Gastrocnemius medialis (tissue), 4 donors: ENCODE measurements around the gene TNNT2. TPM values are rescaled to one million over a fixed set of nuclear protein-coding genes. Genes with fewer than 3 reads are reported as not detected.

Source experiments
- ATAC-seq, 2 donors: fragments of 150-250 bp; one replicate each; pipeline ENCODE4 v1.9.1; 2016
- DNase-seq, 2 donors: peaks; one replicate each; pipeline ENCODE4 v3.0.0-alpha.2; 2019
- H3K27ac ChIP-seq, 4 donors: fragments of 200-600 bp; sonication (generic); 1 replicate in 1 of 4; 2 replicates in 3 of 4; pipeline ENCODE4 v1.5.1; 2016 to 2018; ENCODE audit warnings: mild to moderate bottlenecking in 2 of 4, moderate library complexity in 1 of 4
- H3K27me3 ChIP-seq, 3 donors: fragments of 200-600 bp; sonication (generic) in 2 of 3; 1 replicate in 1 of 3; 2 replicates in 2 of 3; pipeline versions ENCODE4 v1.5.1 to v1.6.0; 2016 to 2019; ENCODE audit warnings: mild to moderate bottlenecking in 1 of 3, moderate library complexity in 1 of 3
- H3K36me3 ChIP-seq, 2 donors: fragments of 200-600 bp; sonication (generic) in 1 of 2; one replicate each; pipeline ENCODE4 v1.5.1; 2017 to 2018
- H3K4me1 ChIP-seq, 2 donors: fragments of 200-600 bp; sonication (generic) in 1 of 2; one replicate each; pipeline ENCODE4 v1.5.1; 2016 to 2017; ENCODE audit warnings: mild to moderate bottlenecking in 2 of 2
- H3K4me3 ChIP-seq, 4 donors: fragments of 200-600 bp; sonication (generic) in 3 of 4; 1 replicate in 1 of 4; 2 replicates in 3 of 4; pipeline ENCODE4 v1.5.1; 2016 to 2019; ENCODE audit warnings: mild to moderate bottlenecking in 2 of 4
- H3K9me3 ChIP-seq, 3 donors: fragments of 200-600 bp; sonication (generic) in 2 of 3; 1 replicate in 1 of 3; 2 replicates in 2 of 3; pipeline ENCODE4 v1.5.1; 2016 to 2019
- POLR2A ChIP-seq, 2 donors: fragments of 450-650 bp; IDR thresholded peaks; one replicate each; pipeline ENCODE4 v1.6.1; 2017; ENCODE audit warnings: antibody characterized with exemption in 2 of 2, mild to moderate bottlenecking in 2 of 2, moderate library complexity in 2 of 2
- in situ Hi-C, 4 donors: fragments of 200-750 bp; cut with MboI; loops; one replicate each; pipeline versions ENCODE4 v1.15.0 to v1.8.0; 2017; ENCODE audit warnings: low sequenced_read_pairs in 4 of 4
- intact Hi-C: fragments of 100-400 bp; cut with DNase I; formaldehyde crosslinking; loops from one replicate; pipeline ENCODE4 v1.15.1; 2023; ENCODE audit warnings: low total_unique reads
- total RNA-seq, 4 donors: library from RNA; depleted of rRNA; stranded (reverse); fragments of >200 nt; gene quantifications; one replicate each; pipeline versions ENCODE4 v1.1.0 to v1.2.3, GENCODE V29; 2016
- TF ChIP-seq, protein P1 (sequence below), 5 experiments: fragments of 450-650 bp in 3 of 5; fragments of 200-600 bp in 2 of 5; sonication (generic) in 2 of 5; IDR thresholded peaks in 4 of 5; conservative IDR thresholded peaks in 1 of 5; 1 replicate in 4 of 5; 2 replicates in 1 of 5; pipeline ENCODE4 v1.5.1; 2016 to 2019; ENCODE audit warnings: antibody characterized with exemption in 5 of 5, mild to moderate bottlenecking in 3 of 5, moderate library complexity in 3 of 5

Gene TNNT2
- total RNA-seq, result 10 to 100 TPM in 1 of 4 donors, 1 to 10 TPM in 1, under 1 TPM in 1, not detected in 1; 0.39 to 14.8 (median 6.7) TPM

- Histone ChIP-seq H3K27ac (no peak within 1 kb of the TSS), H3K9me3 (no peaks in the 10 kb centered on the region), H3K36me3 (no peaks in the 10 kb centered on the region), H3K4me3 (no peak within 1 kb of the TSS), H3K4me1 (peaks cover 0 to 4% of the 10 kb centered on the region in 2 donors), H3K27me3 (no peaks in the 10 kb centered on the region)
- no peak for TF ChIP-seq POLR2A (IDR thresholded peaks at IDR 0.05)
- TF ChIP-seq, protein P1, sequence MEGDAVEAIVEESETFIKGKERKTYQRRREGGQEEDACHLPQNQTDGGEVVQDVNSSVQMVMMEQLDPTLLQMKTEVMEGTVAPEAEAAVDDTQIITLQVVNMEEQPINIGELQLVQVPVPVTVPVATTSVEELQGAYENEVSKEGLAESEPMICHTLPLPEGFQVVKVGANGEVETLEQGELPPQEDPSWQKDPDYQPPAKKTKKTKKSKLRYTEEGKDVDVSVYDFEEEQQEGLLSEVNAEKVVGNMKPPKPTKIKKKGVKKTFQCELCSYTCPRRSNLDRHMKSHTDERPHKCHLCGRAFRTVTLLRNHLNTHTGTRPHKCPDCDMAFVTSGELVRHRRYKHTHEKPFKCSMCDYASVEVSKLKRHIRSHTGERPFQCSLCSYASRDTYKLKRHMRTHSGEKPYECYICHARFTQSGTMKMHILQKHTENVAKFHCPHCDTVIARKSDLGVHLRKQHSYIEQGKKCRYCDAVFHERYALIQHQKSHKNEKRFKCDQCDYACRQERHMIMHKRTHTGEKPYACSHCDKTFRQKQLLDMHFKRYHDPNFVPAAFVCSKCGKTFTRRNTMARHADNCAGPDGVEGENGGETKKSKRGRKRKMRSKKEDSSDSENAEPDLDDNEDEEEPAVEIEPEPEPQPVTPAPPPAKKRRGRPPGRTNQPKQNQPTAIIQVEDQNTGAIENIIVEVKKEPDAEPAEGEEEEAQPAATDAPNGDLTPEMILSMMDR (IDR thresholded peaks at IDR 0.05 in 4 of 5, conservative IDR thresholded peaks at IDR 0.05 in 1 of 5), result no peak
- ATAC-seq (no peak), DNase-seq (no peak)
- in situ Hi-C loops, result no loop called here
- intact Hi-C loops, result no loop called here
Observed at GRCh38 chr1:201377611-201378092, at the start of gene TNNT2. TNNT2 (minus strand) TSS chr1:201377680; CDS start chr1:201373254, 4,426 bp downstream.

GRCh38 chr1:201426479-201427310 lies 49.2 kb upstream of the TNNT2 start:
- in situ Hi-C loops (no loop called here), intact Hi-C loops (no loop called here)
- no peaks in the 10 kb centered on the region for H3K36me3 ChIP-seq
- TF ChIP-seq POLR2A (IDR thresholded peaks at IDR 0.05), result peak; percentile 19 to 39
- TF ChIP-seq, protein P1 (IDR thresholded peaks at IDR 0.05 in 4 of 5, conservative IDR thresholded peaks at IDR 0.05 in 1 of 5), result no peak
- H3K4me1 ChIP-seq, result peaks cover 61 to 74% of the 10 kb centered on the region in 2 donors
- peak overlapping the region; percentile 93 for H3K27ac ChIP-seq
- no peaks in the 10 kb centered on the region for H3K27me3 ChIP-seq
- ATAC-seq (peak; percentile 57 to 80), DNase-seq (peak; percentile 84 to 94)
- H3K4me3 ChIP-seq, result peak overlapping the region in 1 of 4 donors; percentile 11
- no peaks in the 10 kb centered on the region for H3K9me3 ChIP-seq

DNA sequence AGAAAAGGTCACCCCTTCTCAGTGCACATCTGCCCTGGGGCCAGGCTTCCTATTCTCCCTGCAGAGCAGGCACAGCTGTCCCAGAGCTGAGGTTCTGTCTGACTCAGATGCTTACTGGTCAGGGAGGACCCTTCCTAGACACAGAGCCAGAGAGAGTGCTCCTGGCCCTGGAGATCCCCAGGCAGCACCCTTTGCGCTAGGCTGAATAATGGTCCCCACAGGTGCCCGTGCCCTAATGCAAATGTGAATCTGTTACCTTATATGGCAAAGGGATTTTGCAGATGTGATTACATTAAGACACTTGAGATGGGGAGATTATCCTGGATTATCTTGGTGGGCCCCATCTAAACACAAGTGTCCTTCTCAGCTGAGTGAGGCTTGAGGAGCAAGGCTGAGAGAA lies 46.7 kb upstream of the TNNT2 start:
- ATAC-seq, result no peak
- in situ Hi-C loops, result no loop called here

DNA sequence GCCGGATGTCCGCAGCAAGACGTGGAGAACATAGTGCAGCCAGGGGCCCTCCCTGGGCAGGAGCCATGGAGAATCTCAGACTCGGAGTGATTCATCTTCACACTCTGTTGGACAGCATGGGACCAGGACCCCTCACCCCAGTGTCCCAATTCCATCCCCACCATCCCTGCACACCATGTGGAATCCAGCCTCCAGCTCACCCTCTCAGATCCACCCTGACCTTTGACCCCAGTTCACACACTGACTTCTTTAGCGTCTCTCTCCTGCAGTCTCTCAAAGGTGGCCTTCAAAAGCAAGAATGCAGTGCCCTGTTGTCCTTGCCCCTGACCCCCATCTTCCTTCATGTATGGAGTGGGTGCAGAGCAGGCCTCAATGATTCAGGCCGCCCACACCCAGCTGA lies 46.2 kb upstream of the TNNT2 start:
- H3K4me1 ChIP-seq, result peaks cover 72 to 82% of the 10 kb centered on the region in 2 donors
- intact Hi-C loops, result loop anchor here (5.0 kb wide), 1 partner anchor 251 kb away; no protein-coding TSS in a partner anchor
- ATAC-seq (no peak), DNase-seq (peak in 1 of 2 donors; percentile 31)
- in situ Hi-C loops, result no loop called here
- H3K4me3 ChIP-seq, result no peak overlapping the region
- H3K36me3 ChIP-seq, result no peaks in the 10 kb centered on the region
- TF ChIP-seq, protein P1 (IDR thresholded peaks at IDR 0.05 in 4 of 5, conservative IDR thresholded peaks at IDR 0.05 in 1 of 5), result no peak
- no peak for TF ChIP-seq POLR2A (IDR thresholded peaks at IDR 0.05)
- no peaks in the 10 kb centered on the region for H3K27me3 ChIP-seq
- no peaks in the 10 kb centered on the region for H3K9me3 ChIP-seq
- peak overlapping the region; percentile 93 for H3K27ac ChIP-seq

More for the DNA sequence above, 46.7 kb upstream of the TNNT2 start:
- intact Hi-C loops, result loop anchor here (5.0 kb wide), 1 partner anchor 252 kb away; no protein-coding TSS in a partner anchor
- peak overlapping the region; percentile 93 for H3K27ac ChIP-seq
- no peaks in the 10 kb centered on the region for H3K36me3 ChIP-seq
- H3K4me3 ChIP-seq, result no peak overlapping the region
- H3K27me3 ChIP-seq, result no peaks in the 10 kb centered on the region
- H3K4me1 ChIP-seq, result peaks cover 73 to 80% of the 10 kb centered on the region in 2 donors
- no peak for TF ChIP-seq POLR2A (IDR thresholded peaks at IDR 0.05)
- TF ChIP-seq, protein P1 (IDR thresholded peaks at IDR 0.05 in 4 of 5, conservative IDR thresholded peaks at IDR 0.05 in 1 of 5), result no peak
- no peaks in the 10 kb centered on the region for H3K9me3 ChIP-seq
- peak in 1 of 2 donors; percentile 13 for DNase-seq
